Natural killer cell (primary cell): Measurements from ENCODE around the gene ZNF181. TPM values are rescaled to one million over a fixed set of nuclear protein-coding genes. Genes with fewer than 3 reads are reported as not detected.

Source experiments
- ATAC-seq, 3 donors: fragments of 150-1000 bp in 2 of 3; fragments of 200-7000 bp in 1 of 3; cut with Tn5 transposase; 1 replicate in 1 of 3; 2 replicates in 2 of 3; pipeline ENCODE4 v1.10.0; 2021; ENCODE audit warnings: mild to moderate bottlenecking in 2 of 3, moderate library complexity in 2 of 3
- DNase-seq, 2 donors: peaks; one replicate each; pipeline versions ENCODE4 v3.0.0 to v3.0.0-alpha.2; 2013 to 2021; ENCODE audit warnings: mixed read lengths in 1 of 2
- H3K27ac ChIP-seq: one replicate; pipeline ENCODE4 v1.5.1; 2013; ENCODE audit warnings: mild to moderate bottlenecking, low read length
- H3K27me3 ChIP-seq: one replicate; pipeline ENCODE4 v1.6.1; 2013; ENCODE audit warnings: low read length; ENCODE audit not compliant: control insufficient read depth, insufficient read depth
- H3K36me3 ChIP-seq: one replicate; pipeline ENCODE4 v1.6.1; 2013; ENCODE audit warnings: low read length; ENCODE audit not compliant: control insufficient read depth, insufficient read depth
- H3K4me1 ChIP-seq: one replicate; pipeline ENCODE4 v1.6.1; 2013; ENCODE audit warnings: low read length; ENCODE audit not compliant: control insufficient read depth, insufficient read depth
- H3K4me3 ChIP-seq: one replicate; pipeline ENCODE4 v1.5.1; 2013; ENCODE audit warnings: low read length
- H3K9me3 ChIP-seq: one replicate; pipeline ENCODE4 v1.6.1; 2013; ENCODE audit warnings: low read length; ENCODE audit not compliant: control insufficient read depth, insufficient read depth
- H3K27ac Mint-ChIP-seq, 2 donors: one replicate each; pipeline ENCODE4 v1.8.0; 2022; ENCODE audit warnings: mild to moderate bottlenecking in 2 of 2, mixed read lengths in 2 of 2, moderate library complexity in 1 of 2
- H3K27me3 Mint-ChIP-seq, 2 donors: one replicate each; pipeline ENCODE4 v1.8.0; 2022; ENCODE audit warnings: low read depth in 2 of 2, mixed read lengths in 2 of 2
- H3K36me3 Mint-ChIP-seq: one replicate; pipeline ENCODE4 v1.8.0; 2022; ENCODE audit warnings: mixed read lengths
- H3K4me1 Mint-ChIP-seq, 2 donors: one replicate each; pipeline ENCODE4 v1.8.0; 2022; ENCODE audit warnings: mixed read lengths in 2 of 2
- H3K4me3 Mint-ChIP-seq: one replicate; pipeline ENCODE4 v1.8.0; 2022; ENCODE audit warnings: mild to moderate bottlenecking, moderate library complexity, mixed read lengths
- H3K9me3 Mint-ChIP-seq, 2 donors: one replicate each; pipeline ENCODE4 v1.8.0; 2022; ENCODE audit warnings: mixed read lengths in 2 of 2
- WGBS: methylation state at CpG from one replicate; pipeline ENCODE4 v1.1.7; 2013; ENCODE audit warnings: missing lambda C conversion rate; ENCODE audit not compliant: insufficient coverage; 5-methylcytosine and 5-hydroxymethylcytosine counted together
- intact Hi-C: fragments of 100-400 bp; cut with micrococcal nuclease; formaldehyde crosslinking; loops from one replicate; pipeline ENCODE4 v1.14.2; 2022
- total RNA-seq, 4 donors: library from RNA; stranded (reverse); fragments of 120-200 nt in 1 of 4; gene quantifications; one replicate each; pipeline versions ENCODE4 v1.2.3 to v1.2.4, GENCODE V29; 2013 to 2022
- TF ChIP-seq, protein P1 (sequence below): fragments of 200-600 bp; IDR thresholded peaks from one replicate; pipeline ENCODE4 v1.8.0; 2022; ENCODE audit warnings: antibody characterized with exemption

ZNF181 gene
- total RNA-seq, 3 donors from 2014 or later (not counting 1 experiment from before 2014, with no cell fraction given), result 3.2 to 3.7 (median 3.5) TPM

DNA sequence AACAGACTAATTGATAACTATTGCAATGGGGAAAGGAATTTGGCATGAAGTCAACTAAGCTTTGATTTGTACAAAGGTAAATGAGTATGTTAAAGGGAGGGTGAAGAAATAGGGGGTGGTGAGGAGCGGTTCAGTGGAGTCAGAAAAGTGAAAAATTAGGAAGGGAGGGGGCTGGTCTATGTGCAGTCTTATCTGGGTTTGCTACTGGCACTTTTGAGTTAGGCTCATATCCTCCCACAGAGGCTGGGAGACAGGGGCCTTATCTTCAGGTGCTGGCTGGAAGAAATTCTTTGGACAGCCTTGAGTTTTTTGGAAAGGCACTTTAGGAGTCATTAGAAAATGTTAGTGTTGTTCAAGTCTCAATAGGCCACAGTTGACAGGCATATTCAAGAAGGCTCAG is 45.5 kb upstream of the ZNF181 start:
- WGBS, result 100% methylated on average over 1 of the region's 1 CpG
- Histone ChIP-seq H3K4me1 (no peaks in the 10 kb centered on the region), H3K36me3 (peaks cover 7% of the 10 kb centered on the region), H3K9me3 (peaks cover 18% of the 10 kb centered on the region), H3K4me3 (no peak overlapping the region), H3K27ac (no peak overlapping the region), H3K27me3 (no peaks in the 10 kb centered on the region)
- Mint-ChIP-seq H3K36me3 (peaks cover 39% of the 10 kb centered on the region), H3K4me1 (no peaks in the 10 kb centered on the region), H3K27me3 (peaks cover 14 to 28% of the 10 kb centered on the region in 2 donors), H3K27ac (no peak overlapping the region), H3K9me3 (peaks cover 15 to 19% of the 10 kb centered on the region in 2 donors), H3K4me3 (no peak overlapping the region)
- DNase-seq (no peak), ATAC-seq (no peak)
- intact Hi-C loops, result no loop called here
- TF ChIP-seq, protein P1, sequence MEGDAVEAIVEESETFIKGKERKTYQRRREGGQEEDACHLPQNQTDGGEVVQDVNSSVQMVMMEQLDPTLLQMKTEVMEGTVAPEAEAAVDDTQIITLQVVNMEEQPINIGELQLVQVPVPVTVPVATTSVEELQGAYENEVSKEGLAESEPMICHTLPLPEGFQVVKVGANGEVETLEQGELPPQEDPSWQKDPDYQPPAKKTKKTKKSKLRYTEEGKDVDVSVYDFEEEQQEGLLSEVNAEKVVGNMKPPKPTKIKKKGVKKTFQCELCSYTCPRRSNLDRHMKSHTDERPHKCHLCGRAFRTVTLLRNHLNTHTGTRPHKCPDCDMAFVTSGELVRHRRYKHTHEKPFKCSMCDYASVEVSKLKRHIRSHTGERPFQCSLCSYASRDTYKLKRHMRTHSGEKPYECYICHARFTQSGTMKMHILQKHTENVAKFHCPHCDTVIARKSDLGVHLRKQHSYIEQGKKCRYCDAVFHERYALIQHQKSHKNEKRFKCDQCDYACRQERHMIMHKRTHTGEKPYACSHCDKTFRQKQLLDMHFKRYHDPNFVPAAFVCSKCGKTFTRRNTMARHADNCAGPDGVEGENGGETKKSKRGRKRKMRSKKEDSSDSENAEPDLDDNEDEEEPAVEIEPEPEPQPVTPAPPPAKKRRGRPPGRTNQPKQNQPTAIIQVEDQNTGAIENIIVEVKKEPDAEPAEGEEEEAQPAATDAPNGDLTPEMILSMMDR, result no peak

DNA sequence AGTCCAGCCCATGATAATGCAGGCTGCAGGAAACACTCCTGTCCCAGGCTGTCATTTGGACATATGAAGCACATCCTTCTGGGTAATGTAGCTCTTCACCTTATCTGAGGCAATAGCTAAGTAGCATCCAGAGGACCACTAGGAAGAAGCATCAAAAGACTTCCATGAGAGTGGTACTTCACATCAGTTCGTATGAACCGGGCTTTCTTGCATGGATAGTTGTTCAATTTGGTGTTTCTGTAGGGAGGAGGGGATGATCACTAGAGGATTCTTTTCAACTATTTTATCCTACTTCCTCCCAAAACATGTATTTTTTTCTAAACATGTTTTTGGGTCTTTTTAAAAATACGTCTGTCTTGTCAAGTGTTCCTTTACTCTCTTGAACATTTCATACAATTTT is 43.7 kb upstream of the ZNF181 start:
- Mint-ChIP-seq H3K27me3 (peaks cover 14 to 42% of the 10 kb centered on the region in 2 donors), H3K4me3 (no peak overlapping the region), H3K4me1 (no peaks in the 10 kb centered on the region), H3K9me3 (peaks cover 11 to 12% of the 10 kb centered on the region in 2 donors), H3K36me3 (peaks cover 22% of the 10 kb centered on the region), H3K27ac (no peak overlapping the region)
- DNase-seq, result no peak
- TF ChIP-seq, protein P1, result no peak
- Histone ChIP-seq H3K4me3 (no peak overlapping the region), H3K36me3 (no peaks in the 10 kb centered on the region), H3K27ac (no peak overlapping the region), H3K9me3 (peaks cover 12% of the 10 kb centered on the region), H3K27me3 (no peaks in the 10 kb centered on the region), H3K4me1 (no peaks in the 10 kb centered on the region)
- ATAC-seq, result no peak
- 100% methylated on average over 3 of the region's 3 CpGs for WGBS
- intact Hi-C loops, result no loop called here

DNA sequence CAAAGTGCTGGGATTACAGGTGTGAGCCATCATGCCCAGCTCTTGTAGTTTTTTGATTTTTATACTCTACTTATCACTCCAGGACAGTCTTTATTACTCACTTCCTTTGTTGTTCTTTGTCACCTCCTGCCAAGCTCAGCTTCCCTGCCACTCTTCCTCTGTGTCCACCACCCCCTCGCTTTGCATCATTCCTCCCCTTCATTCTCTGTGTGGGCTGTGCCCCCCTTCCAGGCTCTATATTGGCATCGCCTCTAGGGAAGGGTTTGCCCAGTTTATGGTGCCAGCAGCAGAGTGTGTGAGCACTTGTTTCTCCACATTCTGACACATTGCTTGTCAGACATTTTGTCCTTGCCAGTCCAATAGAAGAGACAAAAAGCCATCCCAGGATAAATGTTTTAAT is 41.5 kb upstream of the ZNF181 start:
- peaks cover 6% of the 10 kb centered on the region in 2 donors for H3K9me3 Mint-ChIP-seq
- peaks cover 4% of the 10 kb centered on the region for H3K9me3 ChIP-seq
- H3K36me3 ChIP-seq, result no peaks in the 10 kb centered on the region
- H3K27ac ChIP-seq, result no peak overlapping the region
- H3K36me3 Mint-ChIP-seq, result no peaks in the 10 kb centered on the region
- TF ChIP-seq, protein P1, result no peak
- DNase-seq (no peak), ATAC-seq (no peak)
- H3K27ac Mint-ChIP-seq, result no peak overlapping the region
- no peak overlapping the region for H3K4me3 Mint-ChIP-seq
- 32% methylated on average over 2 of the region's 2 CpGs for WGBS
- no peaks in the 10 kb centered on the region for H3K27me3 ChIP-seq
- no peaks in the 10 kb centered on the region for H3K4me1 ChIP-seq
- no peaks in the 10 kb centered on the region for H3K4me1 Mint-ChIP-seq
- intact Hi-C loops, result no loop called here
- peaks cover 14 to 44% of the 10 kb centered on the region in 2 donors for H3K27me3 Mint-ChIP-seq
- no peak overlapping the region for H3K4me3 ChIP-seq

DNA sequence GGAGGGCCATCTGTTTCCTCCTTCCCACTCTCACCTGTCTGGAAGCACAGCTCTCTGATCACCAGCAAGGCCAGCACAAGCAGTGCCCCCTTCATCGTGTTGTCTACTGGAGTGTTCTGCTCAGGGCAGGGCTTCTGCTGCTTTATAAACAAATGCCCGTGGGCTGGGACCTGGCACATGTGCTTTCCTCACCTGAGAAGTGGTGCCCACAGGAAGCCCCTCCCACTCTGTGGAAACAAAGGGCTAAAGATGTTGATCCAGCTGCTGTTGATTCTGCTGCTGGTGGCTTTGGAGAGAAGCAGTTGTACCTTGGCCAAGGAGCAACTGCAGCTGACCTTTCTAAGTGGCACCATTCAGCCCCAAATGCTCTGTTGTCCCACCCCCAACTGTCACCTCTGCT is 26.4 kb upstream of the ZNF181 start:
- Histone ChIP-seq H3K36me3 (no peaks in the 10 kb centered on the region), H3K27ac (no peak overlapping the region), H3K27me3 (no peaks in the 10 kb centered on the region), H3K4me1 (no peaks in the 10 kb centered on the region), H3K9me3 (peaks cover under 1% of the 10 kb centered on the region), H3K4me3 (no peak overlapping the region)
- no peak overlapping the region for H3K4me3 Mint-ChIP-seq
- TF ChIP-seq, protein P1, result no peak
- DNase-seq (no peak), ATAC-seq (no peak)
- no peaks in the 10 kb centered on the region for H3K9me3 Mint-ChIP-seq
- intact Hi-C loops, result no loop called here
- peaks cover 4% of the 10 kb centered on the region in 2 donors for H3K4me1 Mint-ChIP-seq
- no peak overlapping the region for H3K27ac Mint-ChIP-seq
- 71% methylated on average over 2 of the region's 2 CpGs for WGBS
- peaks cover 17 to 34% of the 10 kb centered on the region in 2 donors for H3K27me3 Mint-ChIP-seq
- H3K36me3 Mint-ChIP-seq, result peaks cover 9% of the 10 kb centered on the region
